Common myeloid progenitor, CD34-positive (primary cell): ENCODE measurements around the gene DLX4.

Experiments used
- CTCF ChIA-PET: fragments of 350-600 bp; sonication (Branson Sonifier 250); formaldehyde crosslinking; loops from one replicate; lab custom pipeline; 2021; ENCODE audit warnings: antibody characterized with exemption; lab: Charles Lee
- POLR2A ChIA-PET: fragments of 350-600 bp; sonication (Branson Sonifier 250); formaldehyde crosslinking; loops from one replicate; lab custom pipeline; 2021; ENCODE audit warnings: antibody characterized with exemption; lab: Charles Lee
- DNase-seq, 3 donors: peaks; one replicate each; pipeline versions ENCODE4 v3.0.0 to v3.0.0-alpha.2; 2013
- H3K27ac ChIP-seq, 2 experiments: 1 replicate in 1 of 2; 2 replicates in 1 of 2; pipeline ENCODE4 v1.7.0; 2013; ENCODE audit warnings: inconsistent platforms in 2 of 2, low read length in 2 of 2, mild to moderate bottlenecking in 2 of 2, low read depth in 1 of 2, moderate library complexity in 1 of 2; ENCODE audit not compliant: severe bottlenecking in 2 of 2, insufficient read depth in 1 of 2, poor library complexity in 1 of 2
- H3K27me3 ChIP-seq, 5 experiments: replicated peaks in 2 of 5; 1 replicate in 3 of 5; 2 replicates in 2 of 5; pipeline versions ENCODE4 v1.6.1 to v1.7.0; 2013; ENCODE audit warnings: low read length in 4 of 5, mild to moderate bottlenecking in 2 of 5, moderate library complexity in 2 of 5, inconsistent platforms in 1 of 5; ENCODE audit not compliant: insufficient read depth in 5 of 5, control insufficient read depth in 4 of 5
- H3K36me3 ChIP-seq, 4 experiments: 1 replicate in 2 of 4; 2 replicates in 2 of 4; pipeline versions ENCODE4 v1.6.1 to v1.7.0; 2013; ENCODE audit warnings: low read length in 3 of 4, control low read depth in 1 of 4, mild to moderate bottlenecking in 1 of 4; ENCODE audit not compliant: control insufficient read depth in 4 of 4, insufficient read depth in 4 of 4
- H3K4me1 ChIP-seq, 4 experiments: 1 replicate in 3 of 4; 2 replicates in 1 of 4; pipeline versions ENCODE4 v1.6.1 to v1.7.1; 2013; ENCODE audit warnings: low read length in 3 of 4, mild to moderate bottlenecking in 3 of 4, control low read depth in 1 of 4, inconsistent platforms in 1 of 4, moderate library complexity in 1 of 4; ENCODE audit not compliant: control insufficient read depth in 4 of 4, insufficient read depth in 4 of 4; ENCODE audit errors: control extremely low read depth in 1 of 4
- H3K4me3 ChIP-seq, 7 experiments: 1 replicate in 4 of 7; 2 replicates in 3 of 7; pipeline versions ENCODE4 v1.5.1 to v1.7.0; 2013; ENCODE audit warnings: mild to moderate bottlenecking in 7 of 7, low read length in 6 of 7, moderate library complexity in 6 of 7, inconsistent platforms in 2 of 7, low read depth in 2 of 7, control low read depth in 1 of 7; ENCODE audit not compliant: insufficient read depth in 4 of 7, control insufficient read depth in 1 of 7; ENCODE audit errors: extremely low read depth in 1 of 7
- H3K9me3 ChIP-seq, 5 experiments: 1 replicate in 4 of 5; 2 replicates in 1 of 5; pipeline versions ENCODE4 v1.6.1 to v1.7.1; 2013; ENCODE audit warnings: low read length in 4 of 5, mild to moderate bottlenecking in 2 of 5, inconsistent platforms in 1 of 5, low read depth in 1 of 5, moderate library complexity in 1 of 5; ENCODE audit not compliant: control insufficient read depth in 4 of 5, insufficient read depth in 2 of 5; ENCODE audit errors: control extremely low read depth in 1 of 5
- WGBS: methylation state at CpG from one replicate; pipeline ENCODE4 v1.1.5; 2013; ENCODE audit not compliant: insufficient coverage; 5-methylcytosine and 5-hydroxymethylcytosine counted together

The DLX4 gene

DNA sequence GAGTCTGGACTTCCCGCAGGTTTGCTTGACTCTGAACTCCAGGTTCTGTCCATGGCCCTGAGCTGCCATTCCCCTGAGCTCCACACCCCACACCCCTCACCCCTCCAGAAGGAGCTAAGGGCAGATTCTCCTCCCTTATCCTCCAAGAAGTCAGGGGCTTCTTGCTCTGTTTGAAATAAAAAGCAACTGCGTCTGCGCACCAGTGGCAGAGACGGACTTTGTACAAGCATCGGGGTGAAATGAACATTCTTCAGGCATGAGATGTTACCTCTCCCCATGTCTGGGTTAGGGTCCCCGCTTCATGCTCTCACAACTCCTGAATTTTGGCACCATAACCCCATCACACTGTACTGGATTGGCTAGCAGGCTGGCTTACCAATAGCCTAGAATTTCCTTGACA is 36.1 kb upstream of the DLX4 start:
- Histone ChIP-seq H3K27me3 (peaks cover 0 to 27% (median 12%) of the 10 kb centered on the region in 5 experiments), H3K36me3 (no peaks in the 10 kb centered on the region), H3K4me1 (peaks cover 0 to 12% (median 3%) of the 10 kb centered on the region in 4 experiments), H3K9me3 (no peaks in the 10 kb centered on the region), H3K4me3 (no peak overlapping the region), H3K27ac (no peak overlapping the region)
- no peak for DNase-seq
- ChIA-PET CTCF (interaction anchor here (0.8 to 1.4 kb wide), 4 partner anchors 9 to 64 kb away, joined by 3 to 5 read pairs (median 4); no protein-coding TSS in a partner anchor), POLR2A (no interaction called here)
- 100% methylated on average over 6 of the region's 6 CpGs for WGBS

DNA sequence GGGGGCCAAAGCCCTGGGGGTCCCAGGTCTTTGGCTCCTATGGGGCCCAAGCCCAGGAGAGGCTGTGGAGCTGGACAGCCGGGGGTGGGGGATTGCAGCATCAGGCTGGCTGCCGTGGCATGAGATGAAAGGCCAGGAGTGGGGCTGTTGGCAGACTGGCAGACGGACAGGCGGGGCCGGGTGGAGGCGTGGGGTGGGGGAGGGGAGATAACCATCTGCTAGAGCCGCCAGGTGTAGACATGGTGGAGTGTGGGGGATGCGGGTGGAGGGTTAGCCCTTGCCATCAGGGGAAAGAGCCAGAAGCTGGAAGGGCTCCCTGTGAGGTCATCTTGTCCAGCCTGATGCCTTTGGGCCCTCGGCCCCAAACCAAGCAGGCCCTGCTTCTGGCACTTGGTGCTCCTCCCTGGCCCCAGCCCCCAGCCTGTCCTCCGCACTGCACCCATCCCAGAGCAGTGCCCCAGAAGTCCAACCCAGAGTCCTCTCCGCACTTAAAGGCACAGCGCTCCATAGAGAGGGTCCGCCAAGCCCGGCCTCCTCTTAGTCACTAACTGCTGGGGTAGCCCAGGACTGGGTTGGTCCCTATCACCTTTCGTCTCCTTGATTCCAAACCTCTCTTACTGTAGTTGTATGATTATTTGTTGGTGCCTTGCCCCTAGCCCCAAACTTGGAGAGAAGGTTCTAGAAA is 33.3 kb upstream of the DLX4 start:
- WGBS, result 98% methylated on average over 7 of the region's 15 CpGs
- Histone ChIP-seq H3K4me3 (no peak overlapping the region), H3K9me3 (no peaks in the 10 kb centered on the region), H3K27ac (no peak overlapping the region), H3K4me1 (peaks cover 0 to 7% (median 3%) of the 10 kb centered on the region in 4 experiments), H3K27me3 (peaks cover 0 to 20% (median 7%) of the 10 kb centered on the region in 5 experiments), H3K36me3 (no peaks in the 10 kb centered on the region)
- DNase-seq, result no peak
- CTCF ChIA-PET, result interaction anchor here (1.0 kb wide), 1 partner anchor 15 kb away, joined by 4 read pairs; no protein-coding TSS in a partner anchor
- POLR2A ChIA-PET, result no interaction called here

DNA sequence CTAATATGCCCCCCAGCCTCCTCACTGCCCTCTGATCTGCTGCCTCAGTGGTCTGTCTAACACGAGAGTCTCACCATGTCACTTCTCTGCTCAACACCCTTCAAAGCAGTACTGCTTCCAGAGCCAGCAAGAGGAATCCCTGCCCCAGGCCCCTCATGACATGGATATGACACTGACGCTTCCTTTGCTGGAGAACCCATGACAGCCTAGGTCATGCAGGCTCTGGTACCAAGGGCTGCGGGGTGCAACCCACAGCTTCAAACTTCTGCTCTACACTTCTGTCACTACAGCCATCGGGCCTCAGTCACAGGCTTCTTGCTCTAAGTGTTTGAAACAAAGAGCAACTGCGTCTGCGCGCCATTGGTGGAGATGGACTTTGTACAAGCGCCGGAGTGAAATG is 32.6 kb upstream of the DLX4 start:
- H3K4me3 ChIP-seq, result no peak overlapping the region
- no peaks in the 10 kb centered on the region for H3K9me3 ChIP-seq
- peaks cover 0 to 7% (median 3%) of the 10 kb centered on the region in 4 experiments for H3K4me1 ChIP-seq
- H3K27me3 ChIP-seq, result peaks cover 0 to 17% (median 7%) of the 10 kb centered on the region in 5 experiments
- CTCF ChIA-PET, result no interaction called here
- H3K27ac ChIP-seq, result no peak overlapping the region
- H3K36me3 ChIP-seq, result no peaks in the 10 kb centered on the region
- POLR2A ChIA-PET, result no interaction called here
- DNase-seq, result no peak
- WGBS, result 98% methylated on average over 7 of the region's 9 CpGs

DNA sequence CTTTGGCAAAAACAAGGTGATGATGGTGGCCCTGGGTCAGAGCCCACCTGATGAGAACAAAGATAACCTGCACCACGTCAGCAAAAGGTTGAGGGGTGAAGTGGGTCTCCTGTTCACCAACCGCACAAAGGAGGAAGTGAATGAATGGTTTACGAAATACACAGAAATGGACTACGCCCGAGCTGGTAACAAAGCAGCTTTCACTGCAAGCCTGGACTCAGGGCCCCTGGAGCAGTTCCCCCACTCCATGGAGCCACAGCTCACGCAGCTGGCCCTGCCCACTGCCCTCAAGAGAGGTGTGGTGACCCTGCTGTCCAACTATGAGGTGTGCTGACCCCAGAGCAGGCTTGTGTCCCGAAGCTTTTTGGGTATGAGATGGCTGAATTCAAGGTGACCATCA is 29.7 kb upstream of the DLX4 start:
- ChIA-PET POLR2A (no interaction called here), CTCF (interaction anchor here (0.9 to 3.0 kb wide), 7 partner anchors 11 to 89 kb away, joined by 3 to 13 read pairs (median 4); no protein-coding TSS in a partner anchor)
- no peak overlapping the region for H3K27ac ChIP-seq
- H3K4me3 ChIP-seq, result no peak overlapping the region
- peaks cover 4 to 37% (median 12%) of the 10 kb centered on the region in 5 experiments for H3K27me3 ChIP-seq
- H3K36me3 ChIP-seq, result no peaks in the 10 kb centered on the region
- H3K4me1 ChIP-seq, result peaks cover 0 to 6% (median 0%) of the 10 kb centered on the region in 4 experiments
- 35% methylated on average over 7 of the region's 7 CpGs for WGBS
- DNase-seq, result peak in 2 of 3 donors; percentile 53 to 64
- H3K9me3 ChIP-seq, result no peaks in the 10 kb centered on the region

DNA sequence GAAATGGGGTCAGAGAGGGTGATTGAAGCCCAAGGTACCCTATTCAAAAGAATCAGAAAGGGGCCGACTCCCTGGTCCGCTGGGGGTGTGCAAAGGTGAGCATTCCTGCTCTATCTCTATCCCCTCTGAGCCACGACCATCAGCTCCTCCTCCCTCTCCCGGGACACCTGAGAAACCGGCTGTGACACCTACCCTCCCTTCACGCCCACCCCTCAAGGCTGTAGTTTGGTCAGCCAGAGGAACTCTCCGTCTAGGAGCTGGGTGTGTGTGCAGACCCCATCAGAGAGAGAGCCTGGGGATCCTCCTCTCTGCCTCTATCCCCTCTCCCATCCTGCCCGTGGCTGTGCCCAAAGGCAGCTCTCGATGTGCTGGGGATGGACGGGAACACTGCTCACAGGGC is 27.6 kb upstream of the DLX4 start:
- no peaks in the 10 kb centered on the region for H3K36me3 ChIP-seq
- H3K4me3 ChIP-seq, result no peak overlapping the region
- peaks cover 4 to 51% (median 13%) of the 10 kb centered on the region in 5 experiments for H3K27me3 ChIP-seq
- CTCF ChIA-PET, result interaction anchor here (0.6 to 3.2 kb wide), 7 partner anchors 9 to 548 kb away, joined by 3 to 20 read pairs (median 5); no protein-coding TSS in a partner anchor
- DNase-seq, result no peak
- no peak overlapping the region for H3K27ac ChIP-seq
- POLR2A ChIA-PET, result no interaction called here
- peaks cover 0 to 6% (median 0%) of the 10 kb centered on the region in 4 experiments for H3K4me1 ChIP-seq
- H3K9me3 ChIP-seq, result no peaks in the 10 kb centered on the region
- 78% methylated on average over 10 of the region's 10 CpGs for WGBS

DNA sequence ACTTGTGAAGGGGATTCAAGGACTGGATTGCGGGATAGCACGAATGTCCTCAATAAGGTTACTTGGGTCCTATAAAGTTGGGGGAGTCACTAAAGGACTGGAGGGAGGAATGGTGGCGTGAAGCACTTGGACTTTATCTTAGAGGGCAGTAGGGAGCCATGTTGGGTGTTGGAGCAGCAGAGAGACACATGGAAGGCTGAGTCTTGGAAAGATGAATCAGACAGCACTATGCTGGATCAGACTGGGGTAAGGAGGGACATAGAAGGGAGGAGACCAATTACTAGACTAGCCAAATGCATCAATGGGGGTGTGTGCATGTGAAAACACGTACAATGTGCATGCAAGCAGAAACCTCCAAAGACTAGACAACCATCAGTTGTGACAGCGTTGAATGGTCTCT is 26.0 kb upstream of the DLX4 start:
- Histone ChIP-seq H3K4me3 (no peak overlapping the region), H3K36me3 (no peaks in the 10 kb centered on the region), H3K27ac (no peak overlapping the region), H3K9me3 (no peaks in the 10 kb centered on the region), H3K27me3 (peaks cover 4 to 64% (median 13%) of the 10 kb centered on the region in 5 experiments), H3K4me1 (peaks cover 0 to 6% (median 0%) of the 10 kb centered on the region in 4 experiments)
- 92% methylated on average over 5 of the region's 5 CpGs for WGBS
- POLR2A ChIA-PET, result no interaction called here
- DNase-seq, result no peak
- CTCF ChIA-PET, result interaction anchor here (1.5 to 3.2 kb wide), 2 partner anchors 9 to 14 kb away, joined by 5 to 20 read pairs; no protein-coding TSS in a partner anchor

DNA sequence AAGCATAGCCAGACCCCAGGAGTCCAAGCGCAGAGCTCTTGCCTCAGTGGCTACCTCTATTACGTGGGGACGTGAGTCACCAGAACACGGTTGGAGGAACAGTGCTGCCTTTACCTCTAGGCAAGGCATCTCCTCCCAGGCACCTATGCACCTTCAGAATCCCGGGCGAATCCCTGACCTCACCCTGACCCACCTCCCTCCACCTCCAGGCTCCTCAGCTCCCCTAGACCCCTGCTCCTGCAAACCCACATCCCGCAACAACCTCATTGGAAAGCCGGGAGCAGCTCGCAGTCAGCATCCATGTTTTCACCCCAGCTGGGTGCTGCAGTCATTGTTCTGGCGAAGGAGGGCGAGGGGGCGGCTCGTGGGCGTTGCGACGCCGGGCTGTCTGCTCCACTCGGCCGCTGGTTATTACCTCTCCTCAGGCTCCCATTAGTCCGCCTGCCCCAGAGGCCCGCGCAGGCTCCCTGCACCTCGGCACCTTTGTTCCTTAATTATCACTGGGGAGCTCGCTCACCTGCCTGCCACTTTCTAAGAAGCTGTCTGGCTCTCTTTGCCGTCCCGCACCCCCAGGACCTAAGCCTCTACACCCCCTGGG is 24.6 kb upstream of the DLX4 start:
- Histone ChIP-seq H3K4me1 (peaks cover 0 to 1% (median 0%) of the 10 kb centered on the region in 4 experiments), H3K27ac (no peak overlapping the region), H3K27me3 (peaks cover 4 to 70% (median 16%) of the 10 kb centered on the region in 5 experiments), H3K4me3 (no peak overlapping the region), H3K9me3 (no peaks in the 10 kb centered on the region), H3K36me3 (no peaks in the 10 kb centered on the region)
- 37% methylated on average over 22 of the region's 26 CpGs for WGBS
- CTCF ChIA-PET, result interaction anchor here (1.0 to 1.8 kb wide), 2 partner anchors 17 to 54 kb away, joined by 5 read pairs; no protein-coding TSS in a partner anchor
- POLR2A ChIA-PET, result no interaction called here
- no peak for DNase-seq
